ENCODE data around the gene ABCA4.

DNA sequence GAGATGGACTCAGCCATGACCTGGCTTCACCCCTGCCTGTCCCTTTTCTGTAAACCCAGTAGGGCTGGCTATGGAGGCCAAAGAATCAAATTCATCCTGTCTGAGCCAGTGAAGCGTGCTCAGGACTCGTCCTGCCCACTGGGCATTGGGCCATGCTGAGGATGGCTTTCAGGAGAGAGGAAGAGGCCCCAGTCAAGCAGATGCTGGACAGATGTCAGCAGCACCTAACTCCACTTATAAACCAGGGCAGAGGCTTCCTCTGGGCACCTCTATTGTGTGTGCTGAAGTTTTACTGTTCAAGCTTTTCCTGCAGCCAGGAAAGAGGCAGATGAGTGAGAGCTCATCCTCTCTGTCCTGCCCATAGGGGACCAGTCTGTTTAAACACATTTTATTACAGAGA is 114.3 kb downstream of the ABCA4 start:
- TF ChIP-seq CTCF (IDR thresholded peaks at IDR 0.05) (no peak), POLR2A (IDR thresholded peaks at IDR 0.05) (no peak)

Data from right lobe of liver (tissue), 4 donors.